CD4-positive, alpha-beta T cell treated with Interleukin-2 at 100 ng/mL for 4 hours (primary cell): ENCODE data around the gene AXIN1.
A peak's percentile ranks its signal among the peaks of the same experiment; 100 is the strongest.
"Not testable (repeated sequence)": the region's sequence is repeated elsewhere in the genome, so short reads cannot be mapped to it uniquely, and the experiment has no call there.

ENCODE experiments used
- DNase-seq: peaks from one replicate; pipeline ENCODE4 v3.0.0-alpha.2; 2020; ENCODE audit warnings: low spot score

AXIN1 gene

DNA sequence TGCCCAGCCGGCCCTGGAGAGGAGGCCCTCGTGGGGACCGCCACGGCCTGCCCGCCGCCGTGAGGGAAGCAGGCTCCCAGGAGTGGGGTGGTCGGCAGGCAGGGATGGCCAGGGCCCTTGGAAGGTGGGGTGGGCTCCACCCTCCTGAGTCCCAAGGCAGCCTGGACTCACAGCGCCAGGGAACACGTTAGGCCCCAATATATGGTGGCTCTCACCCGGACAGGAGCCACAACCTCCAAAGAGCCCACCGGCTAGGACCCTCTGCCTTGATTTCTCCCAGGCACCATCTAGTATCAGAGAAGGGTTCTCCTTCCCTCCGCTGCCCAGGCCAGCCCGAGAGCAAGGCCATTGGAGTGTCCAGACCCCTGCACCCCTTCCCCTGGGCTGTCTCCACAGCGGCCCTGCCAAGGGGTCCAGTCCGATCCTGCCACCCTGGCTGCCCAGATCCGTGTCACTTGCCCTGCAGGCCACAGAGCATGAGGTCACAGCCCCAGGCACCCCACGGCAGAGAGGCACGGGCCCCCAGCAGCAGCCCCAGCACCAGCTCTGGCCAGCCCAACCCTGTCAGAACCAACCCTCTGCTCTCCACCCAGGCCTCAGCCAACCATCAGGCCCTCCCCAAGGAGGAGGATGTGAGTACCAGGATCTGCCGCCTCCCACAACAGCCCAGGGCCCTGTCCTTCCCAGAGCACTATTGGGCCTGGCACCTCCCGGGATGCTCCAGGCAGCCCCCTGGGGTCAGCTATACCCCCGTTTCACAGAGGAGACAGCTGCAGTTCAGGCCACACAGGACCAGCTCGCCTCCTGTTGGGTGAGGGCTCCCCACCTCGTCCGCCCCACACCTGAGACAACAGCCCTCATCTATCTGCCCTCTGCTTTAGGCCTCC lies 1.1 kb upstream of the AXIN1 start:
- no peak for DNase-seq

DNA sequence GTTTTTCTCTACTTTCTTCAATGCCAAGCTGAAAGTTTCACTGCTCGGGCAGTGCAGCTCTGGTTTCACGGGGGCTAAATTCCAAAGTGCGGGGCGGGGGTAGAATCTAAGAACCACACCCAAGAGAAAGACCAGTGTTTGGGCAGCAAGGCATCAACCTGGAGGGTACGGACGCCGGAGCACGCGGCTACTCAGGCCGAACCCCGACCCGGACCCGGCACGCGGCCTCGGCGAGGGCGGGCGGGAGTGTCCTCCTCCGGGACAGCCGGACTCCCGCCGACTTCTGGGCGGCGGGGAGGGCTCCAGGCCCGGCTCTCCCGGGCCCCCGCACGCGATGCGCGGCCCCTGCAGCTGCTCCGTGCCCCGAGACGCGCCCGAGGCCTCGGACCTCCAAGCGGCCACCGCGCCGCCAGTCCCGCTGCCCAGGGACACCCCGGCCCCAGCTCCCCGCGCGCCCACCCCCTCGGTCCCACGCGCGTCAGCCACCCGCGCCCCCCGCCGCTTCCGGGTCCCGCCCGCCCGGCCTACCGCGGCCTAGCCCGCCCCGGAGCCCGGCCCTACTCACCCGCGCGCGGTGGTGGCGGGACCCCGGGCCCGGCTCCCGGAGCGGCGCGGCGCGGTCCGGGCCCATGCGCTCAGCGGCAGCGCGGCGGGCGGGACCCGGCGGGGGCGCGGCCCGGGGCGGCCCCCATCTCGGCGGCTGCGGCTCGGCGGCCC lies 561 bp downstream of the AXIN1 start:
- peak; percentile 14 for DNase-seq

DNA sequence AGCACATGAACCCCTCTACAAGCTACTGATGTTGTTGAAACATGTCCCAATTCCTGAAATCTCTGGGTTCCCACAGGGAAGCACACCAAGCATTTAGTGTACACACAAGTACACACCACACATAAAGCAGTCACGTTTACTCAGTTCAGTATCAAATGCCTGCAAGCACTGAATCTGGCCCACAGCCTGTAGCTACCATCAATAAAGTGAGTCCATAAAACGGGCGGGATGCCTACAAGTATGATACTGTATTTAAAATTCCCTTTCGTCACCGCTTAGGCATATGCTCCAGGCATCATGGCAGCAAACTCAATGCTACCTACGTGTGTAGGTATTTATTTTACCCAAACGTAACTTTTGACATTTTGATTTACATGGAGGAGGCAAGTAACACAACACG lies 2.3 kb downstream of the AXIN1 start:
- no peak for DNase-seq

DNA sequence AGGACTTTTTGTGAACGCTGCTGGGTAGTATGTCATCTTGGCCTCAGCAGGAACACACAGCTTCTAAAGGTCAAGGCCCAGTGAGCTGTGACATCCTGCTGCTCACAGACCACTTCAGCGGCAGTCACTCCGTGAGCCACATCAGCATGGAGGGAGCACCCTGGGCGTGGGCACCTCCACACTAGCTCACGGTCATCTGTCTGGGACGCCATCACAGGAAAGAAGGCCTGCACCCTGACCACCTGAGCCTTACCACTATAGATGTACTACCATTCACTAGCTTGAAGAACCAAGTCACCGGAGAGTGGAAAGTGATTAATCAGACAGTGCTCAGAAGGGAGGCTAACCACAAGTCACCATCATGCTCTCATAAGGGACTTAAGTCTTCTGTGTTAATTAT lies 3.3 kb downstream of the AXIN1 start:
- DNase-seq: no peak

DNA sequence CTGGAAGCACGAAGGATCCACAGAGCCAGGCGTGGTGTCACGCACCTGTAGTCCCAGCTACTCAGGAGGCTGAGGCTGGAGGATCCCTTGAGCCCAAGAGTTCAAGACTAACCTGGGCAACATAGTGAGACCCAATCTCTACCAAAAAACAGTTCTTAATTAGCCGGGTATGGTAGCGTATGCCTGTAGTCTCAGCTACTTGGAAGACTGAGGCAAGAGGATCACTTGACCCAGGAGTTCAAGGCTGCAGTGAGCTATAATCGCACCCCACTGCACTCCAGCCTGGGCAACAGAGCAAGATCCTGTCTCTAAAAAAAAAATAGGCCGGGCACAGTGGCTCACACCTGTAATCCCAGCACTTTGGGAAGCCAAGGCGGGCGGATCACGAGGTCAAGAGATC lies 4.0 kb downstream of the AXIN1 start:
- DNase-seq: not testable (repeated sequence)

DNA sequence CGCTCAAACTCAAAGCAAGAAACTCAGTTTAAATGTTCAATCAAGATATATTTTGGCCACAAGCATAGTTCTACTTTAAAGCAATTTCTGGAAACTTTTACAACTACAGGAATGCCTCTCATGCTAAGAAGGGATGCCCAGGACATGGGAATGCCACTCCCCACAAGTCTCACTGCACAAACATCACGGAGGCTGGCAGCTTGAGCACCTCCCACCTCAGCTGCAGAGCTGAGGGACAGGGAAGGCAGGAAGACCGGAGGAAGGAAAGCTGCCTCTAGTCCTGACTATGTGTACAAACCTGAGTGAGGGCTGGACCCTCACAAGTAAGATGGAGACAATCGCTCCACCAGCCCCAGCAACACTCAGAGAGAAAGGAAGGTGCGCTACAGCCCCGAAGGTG lies 5.3 kb downstream of the AXIN1 start:
- no peak for DNase-seq

DNA sequence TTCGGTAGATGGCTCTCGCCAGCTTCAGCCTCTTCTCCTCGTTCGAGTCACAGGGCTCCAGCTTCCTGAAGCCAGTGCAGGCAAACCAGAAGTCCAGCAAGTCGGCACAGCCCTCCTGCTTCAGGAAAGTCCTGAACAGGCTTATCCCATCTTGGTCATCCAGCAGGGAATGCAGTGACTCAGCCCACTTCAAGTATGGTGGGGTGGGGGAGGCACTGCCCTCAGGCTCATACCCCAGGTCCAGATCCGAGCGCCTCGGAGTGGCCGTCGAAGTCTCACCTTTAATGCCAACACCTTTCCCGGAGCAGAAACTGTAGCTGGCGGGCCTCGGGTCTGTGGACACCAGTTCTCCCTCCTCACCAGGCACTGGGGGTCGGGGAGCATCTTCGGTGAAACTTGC lies 5.9 kb downstream of the AXIN1 start:
- no peak for DNase-seq

DNA sequence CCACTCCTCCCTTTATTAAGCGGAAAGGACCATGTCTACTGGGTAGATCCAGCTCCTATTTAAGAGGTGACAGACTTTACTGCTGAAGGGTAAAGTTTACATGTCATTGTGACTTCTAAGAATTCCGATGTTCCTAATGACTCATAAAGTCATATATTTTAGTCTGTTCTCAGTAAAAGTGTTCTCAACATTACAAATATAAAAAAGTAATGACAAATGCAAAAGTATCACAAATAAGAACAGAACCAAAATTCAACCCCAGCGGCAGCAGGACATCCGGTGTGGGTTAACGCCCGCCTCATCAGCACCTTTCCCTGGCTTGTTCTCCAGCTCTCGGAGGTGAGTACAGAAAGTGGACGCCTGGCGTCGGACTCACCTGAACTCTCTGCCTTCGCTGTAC lies 6.8 kb downstream of the AXIN1 start:
- DNase-seq: peak; percentile 61

DNA sequence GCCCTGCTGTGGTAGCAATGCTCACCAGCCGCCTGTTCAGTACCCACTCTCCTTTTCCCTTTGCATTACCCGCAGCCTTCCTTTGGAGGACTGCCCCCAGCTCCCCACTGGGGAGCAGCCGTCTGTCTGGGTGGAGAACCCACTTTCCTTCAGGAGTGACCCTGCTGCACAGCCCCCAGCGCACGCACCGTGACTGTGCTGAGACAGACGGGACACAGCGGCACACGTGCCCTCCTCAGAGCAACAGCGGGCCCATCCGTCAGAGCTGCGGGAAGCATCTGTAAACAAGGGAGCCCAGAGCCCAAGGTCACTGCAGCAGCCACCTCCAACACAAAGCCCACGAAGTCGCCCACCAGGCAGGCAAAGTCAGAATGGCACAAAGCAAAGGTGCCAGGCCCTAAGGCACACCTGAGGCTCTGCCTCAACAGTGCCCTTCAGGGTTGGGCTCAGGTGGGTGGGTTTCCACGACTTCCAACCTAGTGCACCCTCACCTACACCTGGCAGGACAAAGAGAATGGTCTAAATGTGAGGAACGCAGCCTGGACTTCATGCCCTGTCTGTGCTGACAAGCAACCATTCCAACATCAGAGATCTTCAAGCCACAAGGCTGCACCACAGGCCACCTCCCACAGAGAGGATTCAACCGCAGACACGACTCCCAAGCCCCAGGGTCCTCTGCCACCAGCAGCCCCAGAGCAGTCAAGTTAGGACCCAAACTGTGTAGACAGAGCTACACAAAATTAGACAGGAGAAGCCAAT lies 9.9 kb downstream of the AXIN1 start:
- DNase-seq: no peak

DNA sequence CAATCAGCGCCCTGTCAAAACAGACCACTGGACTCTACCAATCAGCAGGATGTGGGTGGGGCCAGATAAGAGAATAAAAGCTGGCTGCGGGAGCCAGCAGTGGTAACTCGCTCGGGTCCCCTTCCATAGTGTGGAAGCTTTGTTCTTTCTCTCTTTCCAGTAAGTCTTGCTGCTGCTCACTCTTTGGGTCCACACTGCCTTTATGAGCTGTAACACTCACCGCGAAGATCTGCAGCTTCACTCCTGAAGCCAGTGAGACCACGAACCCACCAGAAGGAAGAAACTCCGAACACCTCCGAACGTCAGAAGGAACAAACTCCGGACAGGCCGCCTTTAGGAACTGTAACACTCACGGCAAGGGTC lies 10.6 kb downstream of the AXIN1 start:
- not testable (repeated sequence) for DNase-seq

DNA sequence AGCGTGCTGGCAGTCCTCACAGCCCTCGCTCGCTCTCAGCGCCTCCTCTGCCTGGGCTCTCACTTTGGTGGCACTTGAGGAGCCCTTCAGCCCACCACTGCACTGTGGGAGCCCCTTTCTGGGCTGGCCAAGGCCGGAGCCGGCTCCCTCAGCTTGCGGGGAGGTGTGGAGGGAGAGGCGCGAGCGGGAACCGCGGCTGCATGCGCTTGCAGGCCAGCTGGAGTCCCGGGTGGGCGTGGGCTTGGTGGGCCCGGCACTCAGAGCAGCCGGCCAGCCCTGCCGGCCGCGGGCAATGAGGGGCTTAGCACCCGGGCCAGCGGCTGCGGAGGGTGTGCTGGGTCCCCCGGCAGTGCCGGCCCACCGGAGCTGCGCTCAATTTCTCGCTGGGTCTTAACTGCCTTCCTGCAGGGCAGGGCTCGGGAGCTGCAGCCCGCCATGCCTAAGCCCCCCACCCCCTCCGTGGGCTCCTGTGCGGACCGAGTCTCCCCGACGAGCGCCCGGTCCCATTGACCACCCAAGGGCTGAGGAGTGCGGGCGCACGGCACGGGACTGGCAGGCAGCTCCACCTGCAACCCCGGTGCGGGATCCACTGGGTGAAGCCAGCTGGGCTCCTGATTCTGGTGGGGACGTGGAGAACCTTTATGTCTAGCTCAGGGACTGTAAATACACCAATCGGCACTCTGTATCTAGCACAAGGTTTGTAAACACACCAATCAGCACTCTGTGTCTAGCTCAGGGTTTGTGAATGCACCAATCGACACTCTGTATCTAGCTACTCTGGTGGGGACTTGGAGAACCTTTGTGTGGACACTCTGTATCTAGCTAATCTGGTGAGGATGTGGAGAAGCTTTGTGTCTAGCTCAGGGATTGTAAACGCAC lies 11.2 kb downstream of the AXIN1 start:
- not testable (repeated sequence) for DNase-seq

DNA sequence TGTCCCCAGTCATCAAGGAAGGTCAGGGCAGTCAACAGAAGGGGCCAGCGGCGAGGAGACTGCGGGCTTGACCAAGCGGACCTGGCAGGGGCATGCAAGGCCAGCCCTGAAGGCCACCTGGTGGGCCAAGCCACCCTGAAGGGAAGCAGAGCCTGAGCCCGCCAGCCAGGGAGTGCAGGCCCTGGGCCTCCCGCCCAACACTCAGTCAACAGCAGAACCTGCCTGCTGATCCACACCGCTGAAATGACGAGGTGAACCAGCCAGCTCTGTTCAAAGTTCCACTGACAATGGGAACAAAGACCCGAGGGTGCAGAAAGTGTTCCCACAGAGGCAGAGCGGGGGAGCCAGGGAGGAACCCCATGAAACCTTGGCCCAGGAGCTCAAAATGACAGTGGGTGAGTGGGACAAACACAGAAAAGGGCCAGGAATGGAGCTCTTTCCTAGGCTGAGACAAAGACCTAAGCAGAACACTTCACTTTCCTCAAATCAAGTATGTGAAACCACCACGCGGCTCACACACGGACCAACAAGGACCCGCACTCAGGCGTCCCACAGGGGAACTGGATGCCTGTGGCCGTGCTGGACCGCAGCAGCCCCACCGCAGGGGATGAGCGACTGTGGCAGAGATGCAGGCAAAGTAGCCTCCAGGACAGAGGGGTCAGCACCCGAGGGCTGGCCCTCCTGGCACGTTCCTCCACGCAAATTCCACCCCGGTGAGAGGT lies 12.0 kb downstream of the AXIN1 start:
- DNase-seq: no peak

DNA sequence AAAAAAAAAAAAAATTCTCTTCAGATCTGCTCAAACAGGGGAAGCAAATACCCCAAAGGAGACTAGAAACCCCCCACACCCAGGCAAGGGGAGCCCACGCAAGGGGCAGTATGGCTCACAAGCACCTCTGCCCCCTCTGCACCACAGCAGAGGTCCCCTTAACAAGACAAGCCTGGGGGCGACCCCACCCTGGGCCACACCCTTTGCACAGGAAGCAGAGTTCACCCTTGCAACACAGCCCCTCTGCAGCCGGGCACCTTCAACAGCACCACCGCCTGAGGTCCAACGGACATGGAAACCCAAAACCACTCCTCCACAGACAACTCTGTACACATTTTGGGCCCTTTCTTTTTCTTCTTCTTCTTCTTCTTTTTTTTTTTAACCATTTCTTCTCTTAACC lies 12.8 kb downstream of the AXIN1 start:
- peak; percentile 29 for DNase-seq

DNA sequence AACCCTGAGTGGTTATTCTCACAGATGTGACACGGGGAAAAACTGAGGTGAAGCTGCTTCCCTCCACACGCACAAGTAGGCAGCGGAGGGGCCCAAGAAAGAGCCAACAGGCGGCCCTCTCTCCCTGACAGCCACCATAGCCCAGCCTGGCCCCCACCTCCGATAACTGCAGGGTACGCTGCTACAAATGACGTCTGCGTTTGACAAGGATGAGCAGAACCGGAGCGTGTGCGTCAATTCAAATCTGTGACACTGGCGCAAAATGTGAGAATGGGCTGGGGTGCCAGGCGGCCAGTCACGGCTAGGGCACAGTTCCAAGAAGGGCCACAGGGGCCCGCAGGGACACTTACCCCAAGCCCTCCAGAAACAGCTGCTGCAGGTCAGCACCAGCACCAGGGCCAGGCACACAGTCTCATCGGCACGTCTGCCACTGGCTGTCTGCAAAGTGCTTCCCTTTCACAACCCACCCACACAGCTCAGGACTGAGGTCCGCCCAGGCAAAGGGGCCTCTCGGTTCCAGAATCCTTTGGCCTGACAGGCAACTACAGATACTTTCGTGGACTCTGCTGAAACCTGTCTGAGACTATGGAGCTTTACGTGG lies 14.4 kb downstream of the AXIN1 start:
- DNase-seq: no peak

DNA sequence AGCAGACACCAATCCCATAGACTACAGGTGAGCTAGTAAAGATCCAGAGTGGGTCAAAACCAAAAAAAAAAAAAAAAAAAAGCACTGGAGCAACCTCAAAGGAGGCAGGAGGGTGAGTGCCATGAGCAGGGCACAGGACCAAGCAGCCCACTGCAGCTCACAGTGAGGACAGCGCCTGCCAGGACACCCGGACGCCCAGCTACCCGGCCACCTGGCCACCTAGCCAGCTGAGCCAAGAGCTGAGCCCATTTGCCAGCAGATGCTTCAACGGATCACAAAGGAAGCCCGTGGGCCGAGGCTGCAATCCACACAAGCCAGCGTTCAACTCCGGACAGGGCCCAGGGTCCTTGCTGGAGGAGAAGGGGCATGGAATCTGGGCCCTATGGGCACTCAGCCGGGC lies 15.1 kb downstream of the AXIN1 start:
- DNase-seq: no peak

DNA sequence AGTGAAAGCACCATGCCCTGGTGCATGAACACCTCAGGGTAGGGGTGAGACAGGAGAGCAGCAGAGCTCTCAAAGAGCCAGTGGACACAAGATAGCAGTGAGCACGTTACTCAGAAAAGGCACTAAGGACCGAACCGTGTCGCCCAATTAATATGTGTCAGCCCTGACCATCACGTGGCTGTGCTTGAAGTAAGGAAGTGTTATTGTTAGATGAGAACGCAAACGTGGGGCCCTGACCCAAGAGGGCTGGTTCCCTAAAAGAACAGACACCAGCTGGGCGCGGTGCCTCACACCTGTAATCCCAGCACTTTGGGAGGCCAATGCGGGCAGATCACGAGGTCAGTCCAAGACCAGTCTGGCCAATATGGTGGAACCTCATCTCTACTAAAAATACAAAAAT lies 16.3 kb downstream of the AXIN1 start:
- no peak for DNase-seq

DNA sequence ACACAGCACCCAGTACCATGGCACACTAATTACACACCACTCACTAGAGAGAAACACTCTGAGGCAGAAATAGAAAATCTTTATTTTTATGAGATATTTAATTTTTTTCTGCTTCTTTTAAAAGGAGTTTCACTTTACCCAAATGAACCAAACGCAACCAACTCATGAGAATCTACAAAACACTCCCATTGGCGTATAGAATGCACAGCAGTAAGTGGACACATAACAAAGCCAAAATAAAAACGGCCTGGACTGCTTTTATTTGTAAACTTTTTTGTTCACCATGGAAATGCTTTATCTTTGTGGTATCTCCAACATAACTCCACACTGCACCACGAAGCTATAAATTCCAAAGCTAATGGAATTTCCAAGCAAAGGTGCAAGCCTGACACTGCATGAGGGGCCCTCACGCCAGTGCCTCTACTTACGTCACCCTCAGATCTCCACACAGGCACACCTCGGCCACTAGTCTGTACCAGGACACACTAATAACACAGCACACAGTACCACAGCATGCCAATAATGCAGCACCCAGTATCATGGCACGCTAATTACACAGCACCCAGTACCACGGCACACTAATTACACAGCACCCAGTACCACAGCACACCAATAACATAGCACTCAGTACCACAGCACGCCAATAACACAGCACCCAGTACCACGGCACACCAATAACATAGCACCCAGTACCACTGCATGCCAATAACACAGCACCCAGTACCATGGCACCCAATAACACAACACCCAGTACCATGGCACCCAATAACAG lies 17.5 kb downstream of the AXIN1 start:
- DNase-seq: not testable (repeated sequence)

DNA sequence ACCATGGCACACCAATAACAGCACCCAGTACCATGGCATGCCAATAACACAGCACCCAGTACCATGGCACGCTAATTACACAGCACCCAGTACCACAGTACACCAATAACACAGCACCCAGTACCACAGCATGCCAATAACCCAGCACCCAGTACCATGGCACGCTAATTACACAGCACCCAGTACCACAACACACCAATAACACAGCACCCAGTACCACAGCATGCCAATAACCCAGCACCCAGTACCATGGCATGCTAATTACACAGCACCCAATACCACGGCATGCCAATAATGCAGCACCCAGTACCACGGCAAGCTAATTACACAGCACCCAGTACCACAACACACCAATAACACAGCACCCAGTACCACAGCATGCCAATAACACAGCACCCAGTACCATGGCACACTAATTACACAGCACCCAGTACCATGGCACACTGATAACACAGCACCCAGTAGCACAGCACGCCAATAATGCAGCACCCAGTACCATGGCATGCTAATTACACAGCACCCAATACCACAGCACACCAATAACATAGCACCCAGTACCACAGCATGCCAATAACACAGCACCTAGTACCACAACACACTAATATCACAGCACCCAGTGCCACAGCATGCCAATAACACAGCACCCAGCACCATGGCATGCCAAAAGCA lies 18.2 kb downstream of the AXIN1 start:
- DNase-seq: not testable (repeated sequence)

DNA sequence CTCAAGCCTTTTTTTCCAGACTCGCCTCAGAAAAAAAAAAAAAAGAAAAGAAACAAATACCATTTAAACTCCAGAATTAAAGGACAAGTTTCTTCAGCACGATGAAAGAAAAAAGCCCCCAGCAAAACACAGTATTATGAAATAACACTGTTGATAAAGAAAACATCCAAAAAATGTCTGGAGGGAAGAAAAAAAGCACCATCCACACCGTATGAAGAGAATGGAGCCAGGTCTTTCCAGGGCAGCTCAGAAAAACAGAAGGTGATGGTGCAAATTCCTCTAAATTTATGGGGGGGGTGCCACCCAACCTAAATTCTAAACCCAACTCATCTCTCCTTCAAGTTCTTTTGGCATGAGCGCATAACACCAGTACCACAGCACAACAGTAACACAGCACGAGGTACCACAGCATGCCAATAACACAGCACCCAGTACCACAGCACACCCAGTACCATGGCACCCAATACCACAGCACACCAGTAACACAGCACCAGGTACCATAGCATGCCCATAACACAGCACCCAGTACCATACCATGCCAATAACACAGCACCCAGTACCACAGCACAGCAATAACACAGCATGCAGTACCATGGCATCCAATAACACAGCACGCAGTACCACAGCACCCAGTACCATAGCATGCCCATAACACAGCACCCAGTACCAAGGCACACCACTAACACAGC lies 19.0 kb downstream of the AXIN1 start:
- DNase-seq: no peak
